HCT116 (cell line): ENCODE results near the gene SVEP1. TPM values are rescaled to one million over a fixed set of nuclear protein-coding genes. Genes with fewer than 3 reads are reported as not detected.

Experiments used
- ATAC-seq: fragments of 200-7000 bp; cut with Tn5 transposase; 2 replicates; pipeline ENCODE4 v1.9.1; 2020; ENCODE audit warnings: mild to moderate bottlenecking, moderate library complexity
- BruUV-seq: library from RNA; stranded (reverse); fragments of 400-500 nt; replicated peaks from 2 replicates; lab custom pipeline; 2021; lab: Mats Ljungman, UMichigan
- CTCF ChIA-PET: fragments of 300-600 bp; sonication (Branson Sonifier 250); formaldehyde crosslinking; loops from one replicate; lab custom pipeline; 2021; ENCODE audit warnings: antibody characterized with exemption; lab: Charles Lee
- POLR2A ChIA-PET: fragments of 300-600, 350-600 bp; sonication (Branson Sonifier 250); formaldehyde crosslinking; loops from one replicate; lab custom pipeline; 2021; ENCODE audit warnings: antibody characterized with exemption; lab: Charles Lee
- RAD21 ChIA-PET, 2 experiments: fragments of 300-600 bp; sonication (Branson Sonifier 250); formaldehyde crosslinking; loops; one replicate each; lab custom pipeline; 2023; ENCODE audit warnings: low total read pairs in 2 of 2; ENCODE audit not compliant: uncharacterized antibody in 2 of 2, unreplicated experiment in 2 of 2, low non-redundant PET in 1 of 2; lab: Charles Lee
- DNase-seq: peaks from one replicate; pipeline ENCODE4 v3.0.0-alpha.2; 2010; ENCODE audit warnings: low read depth, low spot score
- H2AFZ ChIP-seq: fragments of 200-600 bp; shearing (Covaris generic), sonication (generic); 2 replicates; pipeline ENCODE4 v1.6.1; 2017; ENCODE audit warnings: low read depth, mixed run types, mixed read lengths, antibody characterized with exemption, low read length; ENCODE audit not compliant: poor library complexity, severe bottlenecking
- H3K27ac ChIP-seq: 2 replicates; pipeline ENCODE4 v1.5.1; 2012; ENCODE audit warnings: low read depth, low read length
- H3K27me3 ChIP-seq: fragments of 200-600 bp; sonication (generic); 2 replicates; pipeline ENCODE4 v1.6.1; 2016; ENCODE audit warnings: mixed run types, low read length, mixed read lengths; ENCODE audit not compliant: insufficient read depth
- H3K36me3 ChIP-seq, 2 experiments: fragments of 200-500 bp in 1 of 2; fragments of 200-600 bp in 1 of 2; sonication (Bioruptor generic) in 1 of 2; sonication (generic) in 1 of 2; 2 replicates each; pipeline versions ENCODE4 v1.5.1 to v1.6.1; 2014 to 2016; ENCODE audit warnings: low read length in 2 of 2, inconsistent platforms in 1 of 2, mixed read lengths in 1 of 2, mixed run types in 1 of 2; ENCODE audit not compliant: insufficient read depth in 2 of 2, control insufficient read depth in 1 of 2
- H3K4me1 ChIP-seq, 2 experiments: fragments of 200-600 bp in 1 of 2; sonication (generic) in 1 of 2; 2 replicates each; pipeline versions ENCODE4 v1.5.1 to v1.6.1; 2012 to 2017; ENCODE audit warnings: low read length in 2 of 2, inconsistent platforms in 1 of 2, mild to moderate bottlenecking in 1 of 2, mixed read lengths in 1 of 2, mixed run types in 1 of 2, moderate library complexity in 1 of 2; ENCODE audit not compliant: insufficient read depth in 2 of 2, control insufficient read depth in 1 of 2
- H3K4me2 ChIP-seq: fragments of 200-600 bp; sonication (generic); 2 replicates; pipeline ENCODE4 v1.6.1; 2017; ENCODE audit warnings: mixed run types, low read length, mixed read lengths
- H3K4me3 ChIP-seq, 2 experiments: fragments of 200-600 bp in 1 of 2; sonication (generic) in 1 of 2; replicated peaks in 1 of 2; 2 replicates each; pipeline ENCODE4 v1.5.1; 2011 to 2016; ENCODE audit warnings: low read length in 2 of 2, control low read depth in 1 of 2, low read depth in 1 of 2, mild to moderate bottlenecking in 1 of 2, mixed read lengths in 1 of 2, mixed run types in 1 of 2
- H3K79me2 ChIP-seq: fragments of 200-600 bp; sonication (generic); 2 replicates; pipeline ENCODE4 v1.6.1; 2017; ENCODE audit warnings: mild to moderate bottlenecking, mixed run types, low read length, moderate library complexity, mixed read lengths; ENCODE audit not compliant: insufficient read depth
- H3K9ac ChIP-seq: fragments of 200-600 bp; sonication (generic); 2 replicates; pipeline ENCODE4 v1.6.1; 2016; ENCODE audit warnings: low read length, mixed read lengths
- H3K9me2 ChIP-seq: fragments of 200-600 bp; sonication (generic), shearing (Covaris generic); 2 replicates; pipeline ENCODE4 v1.6.1; 2017; ENCODE audit warnings: mixed run types, mild to moderate bottlenecking, moderate library complexity; ENCODE audit not compliant: insufficient read depth
- H3K9me3 ChIP-seq, 2 experiments: fragments of 200-500 bp in 1 of 2; fragments of 200-600 bp in 1 of 2; sonication (Bioruptor generic) in 1 of 2; sonication (generic) in 1 of 2; 2 replicates each; pipeline ENCODE4 v1.6.1; 2014 to 2017; ENCODE audit warnings: low read length in 2 of 2, mixed read lengths in 2 of 2, inconsistent platforms in 1 of 2, low read depth in 1 of 2, mild to moderate bottlenecking in 1 of 2, mixed run types in 1 of 2, moderate library complexity in 1 of 2; ENCODE audit not compliant: control insufficient read depth in 1 of 2, insufficient read depth in 1 of 2
- H4K20me1 ChIP-seq: fragments of 200-600 bp; sonication (generic), shearing (Covaris generic); 2 replicates; pipeline ENCODE4 v1.6.1; 2017; ENCODE audit warnings: mixed run types, mild to moderate bottlenecking, moderate library complexity; ENCODE audit not compliant: insufficient read depth
- CEBPB ChIP-seq: IDR thresholded peaks from 2 replicates; pipeline ENCODE4 v1.6.1; 2012; ENCODE audit warnings: low read depth
- EGR1 ChIP-seq: IDR thresholded peaks from 2 replicates; pipeline ENCODE4 v1.6.1; 2012; ENCODE audit warnings: low read depth
- ELF1 ChIP-seq: IDR thresholded peaks from 2 replicates; pipeline ENCODE4 v1.6.1; 2012; ENCODE audit warnings: low read depth, borderline replicate concordance
- EZH2phosphoT487 ChIP-seq: fragments of 200-600 bp; IDR thresholded peaks from 2 replicates; pipeline ENCODE4 v1.6.1; 2018; ENCODE audit warnings: antibody characterized with exemption, borderline replicate concordance
- POLR2A ChIP-seq: IDR thresholded peaks from 2 replicates; pipeline ENCODE4 v1.7.0; 2011; ENCODE audit warnings: borderline replicate concordance; ENCODE audit not compliant: insufficient read depth, insufficient read length; ENCODE audit errors: extremely low read depth
- RAD21 ChIP-seq: IDR thresholded peaks from 2 replicates; pipeline ENCODE4 v1.6.1; 2012; ENCODE audit warnings: low read depth, mild to moderate bottlenecking
- SIN3A ChIP-seq: IDR thresholded peaks from 2 replicates; pipeline ENCODE4 v1.6.1; 2012; ENCODE audit warnings: low read depth
- SRF ChIP-seq: IDR thresholded peaks from 2 replicates; pipeline ENCODE4 v1.6.1; 2012; ENCODE audit warnings: low read depth
- YY1 ChIP-seq: IDR thresholded peaks from 2 replicates; pipeline ENCODE4 v1.6.1; 2011; ENCODE audit warnings: low read length, low read depth, moderate library complexity, mild to moderate bottlenecking; ENCODE audit not compliant: insufficient replicate concordance; ENCODE audit errors: extremely low read depth
- intact Hi-C: fragments of 100-400 bp; cut with micrococcal nuclease; formaldehyde crosslinking; loops from 2 replicates; pipeline ENCODE4 v1.10.0; 2022
- total RNA-seq: library from RNA; stranded (reverse); gene quantifications from one replicate; pipeline ENCODE4 v1.2.1, GENCODE V29; 2021; ENCODE audit not compliant: unreplicated experiment
- TF ChIP-seq, protein P1 (sequence below), 3 experiments: fragments of 200-600 bp in 1 of 3; sonication (generic) in 1 of 3; IDR thresholded peaks in 2 of 3; conservative IDR thresholded peaks in 1 of 3; 2 replicates each; pipeline ENCODE4 v1.5.1; 2012 to 2017; ENCODE audit warnings: low read depth in 2 of 3, low read length in 2 of 3, antibody characterized with exemption in 1 of 3, borderline replicate concordance in 1 of 3, control low read depth in 1 of 3, mild to moderate bottlenecking in 1 of 3, mixed read lengths in 1 of 3, mixed run types in 1 of 3, moderate library complexity in 1 of 3; ENCODE audit not compliant: insufficient read depth in 1 of 3
- TF ChIP-seq, protein P2 (sequence below): IDR thresholded peaks from 2 replicates; pipeline ENCODE4 v1.6.1; 2012

Gene SVEP1
- total RNA-seq, 1 experiment from 2014 or later, result 0.15 TPM

DNA sequence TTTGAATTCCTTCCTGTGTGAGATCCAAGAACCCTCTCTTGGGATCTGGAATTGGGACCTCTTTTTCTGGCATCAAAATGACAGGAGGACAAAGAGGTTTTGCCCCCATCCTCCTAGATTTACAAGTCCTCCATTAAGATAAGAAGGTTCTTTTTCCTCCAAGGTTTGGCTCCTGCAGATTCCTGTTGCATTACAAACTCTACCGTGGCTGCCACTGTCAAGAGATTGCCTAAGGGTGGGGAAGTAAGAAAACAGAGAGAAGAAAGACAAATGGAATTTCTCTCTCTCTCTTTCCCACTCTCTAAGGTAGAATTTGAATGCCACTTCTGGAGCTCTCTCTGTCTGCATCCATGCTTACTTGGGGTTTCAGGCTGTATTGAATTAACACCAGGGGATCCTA is 12.0 kb upstream of the SVEP1 start:
- DNase-seq (no peak), ATAC-seq (no peak)
- ChIA-PET CTCF (no interaction called here), POLR2A (no interaction called here), RAD21 (no interaction called here)
- no peaks in the 10 kb centered on the region for H3K4me1 ChIP-seq
- no peaks in the 10 kb centered on the region for H4K20me1 ChIP-seq
- H3K9me3 ChIP-seq, result 0 out of 4 replicates have a peak, but pooled peaks cover 0 to 4% of the 10 kb centered on the region in 2 experiments
- intact Hi-C loops, result no loop called here
- H3K9me2 ChIP-seq, result no peaks in the 10 kb centered on the region
- BruUV-seq, result no TSS peak
- no peak overlapping the region for H3K27ac ChIP-seq
- H3K36me3 ChIP-seq, result no peaks in the 10 kb centered on the region
- no peak overlapping the region for H3K4me3 ChIP-seq
- TF ChIP-seq EGR1 (no peak), RAD21 (no peak), ELF1 (no peak), SRF (no peak), POLR2A (no peak), CEBPB (no peak), YY1 (no peak), EZH2phosphoT487 (no peak), SIN3A (no peak)
- TF ChIP-seq, protein P1, sequence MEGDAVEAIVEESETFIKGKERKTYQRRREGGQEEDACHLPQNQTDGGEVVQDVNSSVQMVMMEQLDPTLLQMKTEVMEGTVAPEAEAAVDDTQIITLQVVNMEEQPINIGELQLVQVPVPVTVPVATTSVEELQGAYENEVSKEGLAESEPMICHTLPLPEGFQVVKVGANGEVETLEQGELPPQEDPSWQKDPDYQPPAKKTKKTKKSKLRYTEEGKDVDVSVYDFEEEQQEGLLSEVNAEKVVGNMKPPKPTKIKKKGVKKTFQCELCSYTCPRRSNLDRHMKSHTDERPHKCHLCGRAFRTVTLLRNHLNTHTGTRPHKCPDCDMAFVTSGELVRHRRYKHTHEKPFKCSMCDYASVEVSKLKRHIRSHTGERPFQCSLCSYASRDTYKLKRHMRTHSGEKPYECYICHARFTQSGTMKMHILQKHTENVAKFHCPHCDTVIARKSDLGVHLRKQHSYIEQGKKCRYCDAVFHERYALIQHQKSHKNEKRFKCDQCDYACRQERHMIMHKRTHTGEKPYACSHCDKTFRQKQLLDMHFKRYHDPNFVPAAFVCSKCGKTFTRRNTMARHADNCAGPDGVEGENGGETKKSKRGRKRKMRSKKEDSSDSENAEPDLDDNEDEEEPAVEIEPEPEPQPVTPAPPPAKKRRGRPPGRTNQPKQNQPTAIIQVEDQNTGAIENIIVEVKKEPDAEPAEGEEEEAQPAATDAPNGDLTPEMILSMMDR (IDR thresholded peaks at IDR 0.05 in 2 of 3, conservative IDR thresholded peaks at IDR 0.05 in 1 of 3; ENCODE audit: borderline replicate concordance in 1 of 3, insufficient read depth in 1 of 3, low read depth in 2 of 3, low read length in 2 of 3), result no peak
- TF ChIP-seq, protein P2, sequence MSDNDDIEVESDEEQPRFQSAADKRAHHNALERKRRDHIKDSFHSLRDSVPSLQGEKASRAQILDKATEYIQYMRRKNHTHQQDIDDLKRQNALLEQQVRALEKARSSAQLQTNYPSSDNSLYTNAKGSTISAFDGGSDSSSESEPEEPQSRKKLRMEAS, result no peak
- no peak overlapping the region for H3K4me2 ChIP-seq
- no peaks in the 10 kb centered on the region for H3K27me3 ChIP-seq
- no peaks in the 10 kb centered on the region for H3K79me2 ChIP-seq
- no peak overlapping the region for H3K9ac ChIP-seq
- no peak overlapping the region for H2AFZ ChIP-seq
